Fibroblast of lung (primary cell): ENCODE data around the gene CD151. TPM values are rescaled to one million over a fixed set of nuclear protein-coding genes. Genes with fewer than 3 reads are reported as not detected.

Experiments
- DNase-seq, 2 donors: peaks; one replicate each; pipeline versions ENCODE4 v3.0.0 to v3.0.0-alpha.2; 2010; ENCODE audit warnings: low read depth in 2 of 2
- H2AFZ ChIP-seq: 2 replicates; pipeline ENCODE4 v1.5.1; 2012; ENCODE audit warnings: low read length, control low read depth, inconsistent platforms
- H3K27ac ChIP-seq: 2 replicates; pipeline ENCODE4 v1.5.1; 2011; ENCODE audit warnings: low read length, control low read depth; ENCODE audit not compliant: insufficient read depth
- H3K27me3 ChIP-seq: 2 replicates; pipeline ENCODE4 v1.5.1; 2011; ENCODE audit warnings: mild to moderate bottlenecking, low read length; ENCODE audit not compliant: control insufficient read depth, insufficient read depth
- H3K36me3 ChIP-seq: 2 replicates; pipeline ENCODE4 v1.5.1; 2011; ENCODE audit warnings: low read length; ENCODE audit not compliant: control insufficient read depth, insufficient read depth
- H3K4me1 ChIP-seq: 2 replicates; pipeline ENCODE4 v1.5.1; 2011; ENCODE audit warnings: low read length; ENCODE audit not compliant: control insufficient read depth, insufficient read depth; ENCODE audit errors: extremely low read depth
- H3K4me2 ChIP-seq: 2 replicates; pipeline ENCODE4 v1.5.1; 2011; ENCODE audit warnings: low read length, control low read depth; ENCODE audit not compliant: insufficient read depth; ENCODE audit errors: extremely low read depth
- H3K4me3 ChIP-seq, 4 experiments: fragments of 200-600 bp in 1 of 4; sonication (generic) in 1 of 4; replicated peaks in 1 of 4; 2 replicates each; pipeline ENCODE4 v1.5.1; 2011 to 2016; ENCODE audit warnings: low read length in 4 of 4, low read depth in 3 of 4, mild to moderate bottlenecking in 3 of 4, control low read depth in 2 of 4, inconsistent platforms in 1 of 4, mixed read lengths in 1 of 4; ENCODE audit not compliant: insufficient read depth in 1 of 4; ENCODE audit errors: control extremely low read depth in 1 of 4
- H3K79me2 ChIP-seq: 2 replicates; pipeline ENCODE4 v1.5.1; 2012; ENCODE audit warnings: mild to moderate bottlenecking, low read length, inconsistent platforms; ENCODE audit not compliant: control insufficient read depth, insufficient read depth
- H3K9ac ChIP-seq: 2 replicates; pipeline ENCODE4 v1.5.1; 2011; ENCODE audit warnings: mild to moderate bottlenecking, low read length, control low read depth; ENCODE audit not compliant: insufficient read depth
- H3K9me3 ChIP-seq: 2 replicates; pipeline ENCODE4 v1.5.1; 2012; ENCODE audit warnings: low read depth, low read length; ENCODE audit not compliant: control insufficient read depth, insufficient read depth
- H4K20me1 ChIP-seq: 2 replicates; pipeline ENCODE4 v1.5.1; 2011; ENCODE audit warnings: low read length; ENCODE audit not compliant: control insufficient read depth, insufficient read depth; ENCODE audit errors: extremely low read depth
- CTCF ChIP-seq, 2 donors: IDR thresholded peaks in 1 of 2; conservative IDR thresholded peaks in 1 of 2; 1 replicate in 1 of 2; 2 replicates in 1 of 2; pipeline ENCODE4 v1.5.1; 2011 to 2012; ENCODE audit warnings: low read length in 2 of 2, control low read depth in 1 of 2, inconsistent platforms in 1 of 2, low read depth in 1 of 2, mild to moderate bottlenecking in 1 of 2
- EZH2 ChIP-seq: IDR thresholded peaks from 2 replicates; pipeline ENCODE4 v1.5.1; 2012; ENCODE audit warnings: low read length, control low read depth, mild to moderate bottlenecking; ENCODE audit errors: missing control alignments
- polyA plus RNA-seq, 2 donors: library from polyadenylated mRNA; depleted of rRNA in 1 of 2; stranded (reverse) in 1 of 2; unstranded in 1 of 2; fragments of >200 nt; gene quantifications; 2 replicates each; pipeline ENCODE4 v1.2.1, GENCODE V29; 2011 to 2012; ENCODE audit warnings: missing spikeins in 1 of 2
- total RNA-seq: library from RNA; depleted of rRNA; stranded (reverse); fragments of >200 nt; gene quantifications from 2 replicates; pipeline ENCODE4 v1.2.1, GENCODE V29; 2014

The CD151 gene
- total and polyA plus RNA-seq, 2 donors (not counting 1 experiment from before 2014, with no cell fraction given), result 547 to 711 TPM

GRCh38 chr11:804599-804964 is 28.2 kb upstream of the CD151 start:
- Histone ChIP-seq H3K27ac (peak overlapping the region; percentile 57), H4K20me1 (no peaks in the 10 kb centered on the region), H3K4me2 (peak overlapping the region; percentile 97), H3K9me3 (no peaks in the 10 kb centered on the region), H3K27me3 (no peaks in the 10 kb centered on the region), H3K36me3 (peaks cover 20% of the 10 kb centered on the region), H3K4me1 (peaks cover 12% of the 10 kb centered on the region), H3K9ac (no peak overlapping the region), H2AFZ (no peak overlapping the region), H3K79me2 (peaks cover 10% of the 10 kb centered on the region), H3K4me3 (peak overlapping the region; percentile 54 to 73 (median 60))
- DNase-seq, result no peak
- no peak for TF ChIP-seq CTCF (conservative IDR thresholded peaks at IDR 0.05 in 1 of 2, IDR thresholded peaks at IDR 0.05 in 1 of 2; ENCODE audit: low read depth in 1 of 2, low read length in 2 of 2)
- TF ChIP-seq EZH2, result no peak

GRCh38 chr11:808427-809286 is 24.1 kb upstream of the CD151 start:
- Histone ChIP-seq H3K27me3 (no peaks in the 10 kb centered on the region), H4K20me1 (no peaks in the 10 kb centered on the region), H3K4me3 (peak overlapping the region; percentile 78 to 98 (median 94)), H3K36me3 (peaks cover 21% of the 10 kb centered on the region), H3K4me1 (peaks cover 19% of the 10 kb centered on the region), H3K4me2 (peak overlapping the region; percentile 98), H2AFZ (peak overlapping the region; percentile 31), H3K27ac (peak overlapping the region; percentile 96), H3K79me2 (peaks cover 38% of the 10 kb centered on the region), H3K9ac (peak overlapping the region; percentile 99), H3K9me3 (no peaks in the 10 kb centered on the region)
- DNase-seq, result no peak
- no peak for TF ChIP-seq EZH2
- TF ChIP-seq CTCF (conservative IDR thresholded peaks at IDR 0.05 in 1 of 2, IDR thresholded peaks at IDR 0.05 in 1 of 2; ENCODE audit: low read depth in 1 of 2, low read length in 2 of 2), result no peak

- TF ChIP-seq EZH2 (no peak), CTCF (conservative IDR thresholded peaks at IDR 0.05 in 1 of 2, IDR thresholded peaks at IDR 0.05 in 1 of 2; ENCODE audit: low read depth in 1 of 2, low read length in 2 of 2) (no peak)
- Histone ChIP-seq H3K9me3 (no peaks in the 10 kb centered on the region), H4K20me1 (no peaks in the 10 kb centered on the region), H3K4me3 (peak within 1 kb of the TSS; percentile 78 to 98 (median 94)), H3K4me2 (peak within 1 kb of the TSS; percentile 98), H3K36me3 (peaks cover 24% of the 10 kb centered on the region), H3K9ac (peak within 1 kb of the TSS; percentile 99), H3K4me1 (peaks cover 13% of the 10 kb centered on the region), H3K79me2 (peaks cover 38% of the 10 kb centered on the region), H2AFZ (peak within 1 kb of the TSS; percentile 94), H3K27me3 (no peaks in the 10 kb centered on the region), H3K27ac (peak within 1 kb of the TSS; percentile 96)
- DNase-seq, result peak; percentile 96 to 98
Measured at GRCh38 chr11:809287-810039, 23.3 kb upstream of the CD151 start, which contains the start of gene RPLP2. RPLP2 (plus strand) TSS chr11:809967; CDS start chr11:810235, 268 bp downstream.
